SIG-M5 treated with dmso at 0.1 percent for 504 hours (cell line): ENCODE measurements around the gene MESP1.
A peak's percentile ranks its signal among the peaks of the same experiment; 100 is the strongest.

Source experiments
- DNase-seq: peaks from one replicate; lab custom pipeline; 2025; ENCODE audit not compliant: unreplicated experiment; lab: John Stamatoyannopoulos, UW

Gene MESP1

DNA sequence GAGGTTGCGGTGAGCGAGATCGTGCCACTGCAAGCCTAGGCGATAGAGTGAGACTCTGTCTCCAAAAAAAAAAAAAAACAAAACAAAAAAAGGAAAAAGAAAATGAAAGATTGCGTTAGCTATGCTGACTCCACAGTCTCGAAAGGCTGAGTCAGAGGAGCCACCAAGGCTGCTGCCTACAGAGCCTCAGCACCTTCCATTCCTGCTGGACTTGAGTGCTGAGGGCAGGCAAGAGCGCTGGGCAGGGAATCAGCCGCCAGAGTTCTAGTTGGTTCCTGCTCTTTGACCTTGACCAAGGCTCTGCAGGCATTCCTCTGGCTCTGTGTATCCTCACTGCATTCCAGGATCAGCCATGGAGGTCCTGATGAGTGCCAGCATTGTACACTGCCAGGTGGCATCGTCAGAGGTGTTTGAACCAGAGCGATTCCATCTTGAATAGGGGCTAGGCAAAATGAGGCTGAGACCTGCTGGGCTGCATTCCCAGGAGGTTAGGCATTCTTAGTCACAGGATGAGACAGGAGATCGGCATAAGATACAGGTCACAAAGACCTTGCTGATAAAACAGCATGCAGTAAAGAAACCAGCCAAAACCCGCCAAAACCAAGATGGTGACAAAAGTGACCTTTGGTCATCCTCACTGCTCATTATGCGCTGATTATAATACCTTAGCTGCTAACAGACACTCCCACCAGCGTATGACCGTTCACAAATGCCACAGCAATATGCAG, 31.0 kb upstream of the MESP1 start:
- DNase-seq = peak; percentile 19

- peak; percentile 53 for DNase-seq
Observed at GRCh38 chr15:89781055-89781454, 30.0 kb upstream of the MESP1 start.

- no peak for DNase-seq
Observed at GRCh38 chr15:89780601-89781000, 29.6 kb upstream of the MESP1 start.

DNA sequence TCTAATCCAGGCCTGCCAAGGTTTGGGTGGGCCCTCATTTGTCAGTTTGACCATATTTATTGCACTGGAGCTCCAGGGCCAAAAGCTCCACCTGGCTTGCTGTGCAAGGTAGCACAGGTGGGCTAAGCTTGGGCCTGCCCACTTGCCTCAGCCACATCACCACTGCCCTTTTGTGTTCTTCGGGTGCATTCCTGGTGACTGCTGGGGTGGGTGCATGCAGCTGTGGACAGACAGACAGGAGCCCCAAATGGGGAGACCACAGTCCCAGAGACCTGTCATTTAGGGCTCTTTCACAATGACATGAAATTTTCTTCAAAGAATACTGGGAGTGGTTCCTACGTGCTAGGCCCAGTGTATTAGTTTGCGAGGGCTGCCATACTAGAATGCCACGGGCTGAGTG, 27.8 kb upstream of the MESP1 start:
- DNase-seq = no peak

- DNase-seq = no peak
Observed at GRCh38 chr15:89777782-89778380, 26.8 kb upstream of the MESP1 start.

- DNase-seq = no peak
Observed at GRCh38 chr15:89777073-89777751, 26.2 kb upstream of the MESP1 start.

GRCh38 chr15:89776274-89777072, 25.4 kb upstream of the MESP1 start, which contains the start of gene MESP2:
TSS of gene MESP2 (plus strand) at chr15:89776332. CDS start at chr15:89776358, 26 bp downstream.
- no peak for DNase-seq

GRCh38 chr15:89775815-89776214, 24.8 kb upstream of the MESP1 start:
- no peak for DNase-seq

DNA sequence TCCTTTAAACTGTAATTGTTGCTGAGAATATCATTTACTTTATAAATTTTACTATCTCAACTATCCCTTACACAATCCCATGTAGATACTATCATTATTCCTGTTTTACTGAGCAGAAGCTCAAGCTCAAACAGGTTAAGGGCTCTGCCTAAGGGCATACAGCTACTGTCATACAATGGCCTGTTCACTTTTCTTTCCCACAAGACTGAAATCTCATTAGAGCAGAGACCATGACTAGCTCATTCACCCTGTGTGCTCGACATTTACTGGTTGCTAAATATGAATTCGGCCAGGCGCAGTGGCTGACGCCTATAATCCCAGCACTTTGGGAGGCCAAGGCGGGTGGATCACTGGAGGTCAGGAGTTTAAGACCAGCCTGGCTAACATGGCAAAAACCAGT, 23.4 kb upstream of the MESP1 start:
- no peak for DNase-seq

- no peak for DNase-seq
Observed at GRCh38 chr15:89772932-89773583, 22.0 kb upstream of the MESP1 start.

GRCh38 chr15:89770041-89770440, 19.0 kb upstream of the MESP1 start:
- DNase-seq = no peak

DNA sequence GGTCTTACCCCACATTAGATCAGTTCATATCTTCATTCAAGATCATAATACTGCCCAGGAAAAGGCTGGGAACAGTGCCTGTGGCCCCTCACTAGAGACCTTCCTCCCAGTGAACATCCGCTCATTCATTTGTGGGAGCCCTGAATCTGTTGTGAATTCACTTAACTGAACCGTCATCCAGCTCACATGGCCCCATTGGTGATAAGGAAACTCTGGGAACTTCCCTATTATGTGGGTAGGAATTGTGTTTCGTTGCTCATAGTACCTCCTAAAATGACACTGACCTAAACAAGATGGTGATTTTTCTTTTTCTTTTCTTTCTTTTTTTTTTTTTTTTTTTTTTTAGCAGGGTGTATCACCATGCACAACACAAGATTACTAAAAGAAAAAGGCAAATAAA, 18.3 kb upstream of the MESP1 start:
- DNase-seq = no peak

DNA sequence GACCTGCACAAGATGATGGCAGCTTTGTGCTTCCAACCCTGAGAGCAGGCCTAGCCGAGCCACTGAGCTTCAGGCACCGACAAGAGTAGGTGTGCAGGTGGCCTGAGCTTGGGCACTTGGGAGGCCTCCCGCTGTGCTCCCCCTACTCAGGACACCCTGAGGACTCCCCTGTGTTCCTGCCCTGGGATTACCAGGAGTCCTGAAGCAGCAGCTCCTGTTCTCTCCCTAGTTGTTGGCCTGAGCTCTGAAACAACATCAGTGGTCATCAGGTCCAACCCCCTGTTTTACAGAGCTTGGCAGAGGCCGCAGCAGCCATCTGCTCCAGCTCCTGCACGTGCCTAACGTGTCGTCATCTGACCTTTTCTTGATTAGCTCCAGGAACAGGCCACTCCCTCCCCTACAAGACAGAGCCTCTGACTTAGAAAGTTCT, 17.0 kb upstream of the MESP1 start:
- no peak for DNase-seq

GRCh38 chr15:89767411-89767915, 16.4 kb upstream of the MESP1 start:
- no peak for DNase-seq

DNA sequence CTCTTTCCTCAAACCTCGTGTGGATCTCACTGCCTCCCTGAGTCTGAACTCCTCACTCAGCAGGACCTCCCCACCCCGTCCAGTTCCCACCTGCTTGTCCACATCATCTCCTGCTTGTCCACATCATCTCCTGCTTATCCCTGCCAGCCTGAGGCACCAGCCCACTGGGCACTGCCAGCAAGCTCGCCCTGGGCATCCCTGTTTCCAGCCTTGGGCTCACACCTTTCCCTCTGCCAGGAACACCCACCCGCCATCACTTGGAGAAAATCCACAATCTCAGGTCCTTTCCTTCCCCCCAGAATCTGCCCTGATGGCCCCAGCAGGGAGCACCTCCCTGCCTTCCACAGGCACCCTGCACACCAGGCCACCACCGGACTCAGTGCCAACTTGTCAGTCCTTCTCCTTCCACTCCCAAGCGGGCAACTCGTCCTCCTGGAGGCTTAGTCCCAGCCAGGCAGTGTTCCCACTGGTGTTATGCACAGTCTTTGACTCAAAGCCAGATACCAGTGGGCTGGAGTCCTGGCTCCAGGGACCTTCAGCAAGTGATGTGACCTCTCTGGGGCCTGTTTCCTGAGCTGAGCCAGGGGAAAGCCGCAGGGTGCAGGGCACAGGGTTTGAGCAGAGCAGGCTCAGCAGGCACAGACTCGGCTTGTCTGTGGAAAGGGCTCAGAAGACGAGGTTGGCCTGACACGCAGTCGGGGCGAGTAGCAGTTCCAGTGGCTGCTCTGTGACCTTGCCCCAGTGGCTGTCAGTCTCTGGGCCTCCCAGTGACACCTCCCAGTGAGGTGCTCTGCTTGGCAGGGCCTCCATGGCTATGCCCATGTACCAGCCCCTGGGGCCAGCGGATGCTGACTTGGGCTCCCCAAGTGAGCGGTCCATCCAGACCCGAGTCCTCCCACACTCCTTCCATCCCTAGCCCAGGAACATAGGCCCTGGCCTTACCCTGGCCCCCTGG, 15.6 kb upstream of the MESP1 start:
- no peak for DNase-seq

DNA sequence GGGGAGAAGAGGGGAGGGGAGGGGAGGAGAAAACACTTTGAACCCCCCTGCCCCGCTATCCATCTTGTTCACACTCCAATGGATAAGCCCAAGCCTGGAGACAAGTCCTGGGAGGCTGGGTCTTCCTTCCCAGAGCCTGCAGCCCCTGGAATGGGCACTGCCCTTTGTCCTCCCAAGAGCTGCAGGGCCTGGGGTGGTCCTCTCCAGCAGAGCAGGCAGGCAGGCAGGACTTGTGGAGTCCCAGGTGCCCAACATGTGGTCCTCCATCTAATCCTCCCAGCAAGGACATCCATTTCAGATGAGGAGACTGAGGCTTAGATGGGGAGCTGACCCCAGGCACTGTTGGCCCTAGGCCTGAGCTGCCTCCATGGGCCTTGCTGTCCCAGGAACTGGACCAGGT, 14.6 kb upstream of the MESP1 start:
- no peak for DNase-seq

DNA sequence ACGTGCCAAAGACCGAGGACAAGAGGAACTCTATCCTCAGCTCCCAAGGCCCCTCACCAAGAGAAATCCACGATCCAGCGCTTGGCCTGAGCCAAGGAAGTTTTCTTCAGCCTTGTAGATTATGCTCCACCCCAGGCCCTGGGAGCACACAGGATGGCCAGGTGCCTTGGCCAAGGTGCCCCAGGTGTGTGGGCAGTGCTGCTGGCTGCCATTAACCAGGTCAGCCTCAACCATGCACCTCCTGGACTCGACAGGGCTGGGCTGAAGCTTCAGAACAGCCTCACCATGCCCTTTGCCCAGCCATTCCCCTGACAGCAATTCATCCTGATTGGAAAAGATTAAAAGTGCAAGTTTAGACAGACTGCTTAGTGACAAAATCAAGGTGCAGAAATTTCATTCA, 10.9 kb upstream of the MESP1 start:
- DNase-seq = no peak

- no peak for DNase-seq
Observed at GRCh38 chr15:89761009-89761831, 10.2 kb upstream of the MESP1 start.
